Measurements from ENCODE around the gene IKBIP.

DNA sequence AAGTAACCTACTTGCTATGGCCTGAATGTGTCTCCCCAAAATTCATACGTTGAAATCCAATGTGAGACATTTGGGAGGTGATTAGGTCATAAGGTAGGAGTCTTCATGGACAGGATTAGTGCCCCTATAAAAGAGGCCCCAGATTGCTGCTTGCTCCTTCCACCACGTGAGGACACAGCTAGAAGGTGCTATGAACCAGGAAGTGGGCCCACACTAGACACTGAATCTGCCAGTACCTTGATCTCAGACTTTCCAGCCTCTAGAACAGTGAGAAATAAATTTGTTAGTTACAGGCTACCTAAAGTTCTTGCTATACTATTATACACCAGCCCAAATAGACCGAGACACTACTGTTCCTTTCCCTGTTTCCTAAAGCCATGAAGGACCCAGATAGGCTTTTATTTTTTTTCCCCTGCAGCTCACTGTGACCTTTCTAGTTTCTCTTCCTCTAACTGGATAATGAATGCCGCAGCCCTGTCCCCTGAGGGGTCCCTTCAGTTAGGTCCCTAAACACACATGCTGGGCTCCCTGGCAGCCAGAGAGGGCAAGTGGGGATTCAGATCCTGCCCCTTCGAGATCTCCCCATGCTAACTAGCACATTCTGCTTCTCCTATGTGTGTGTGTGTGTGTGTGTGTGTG lies 31.8 kb downstream of the IKBIP start:
- TF ChIP-seq, protein P1, sequence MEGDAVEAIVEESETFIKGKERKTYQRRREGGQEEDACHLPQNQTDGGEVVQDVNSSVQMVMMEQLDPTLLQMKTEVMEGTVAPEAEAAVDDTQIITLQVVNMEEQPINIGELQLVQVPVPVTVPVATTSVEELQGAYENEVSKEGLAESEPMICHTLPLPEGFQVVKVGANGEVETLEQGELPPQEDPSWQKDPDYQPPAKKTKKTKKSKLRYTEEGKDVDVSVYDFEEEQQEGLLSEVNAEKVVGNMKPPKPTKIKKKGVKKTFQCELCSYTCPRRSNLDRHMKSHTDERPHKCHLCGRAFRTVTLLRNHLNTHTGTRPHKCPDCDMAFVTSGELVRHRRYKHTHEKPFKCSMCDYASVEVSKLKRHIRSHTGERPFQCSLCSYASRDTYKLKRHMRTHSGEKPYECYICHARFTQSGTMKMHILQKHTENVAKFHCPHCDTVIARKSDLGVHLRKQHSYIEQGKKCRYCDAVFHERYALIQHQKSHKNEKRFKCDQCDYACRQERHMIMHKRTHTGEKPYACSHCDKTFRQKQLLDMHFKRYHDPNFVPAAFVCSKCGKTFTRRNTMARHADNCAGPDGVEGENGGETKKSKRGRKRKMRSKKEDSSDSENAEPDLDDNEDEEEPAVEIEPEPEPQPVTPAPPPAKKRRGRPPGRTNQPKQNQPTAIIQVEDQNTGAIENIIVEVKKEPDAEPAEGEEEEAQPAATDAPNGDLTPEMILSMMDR (IDR thresholded peaks at IDR 0.05; ENCODE audit: insufficient read depth, low read length, poor library complexity, severe bottlenecking) = no peak
- TF ChIP-seq EZH2phosphoT487 (conservative IDR thresholded peaks at IDR 0.05; ENCODE audit: low read length) = no peak
